ENCODE results near the gene MYOM3.

DNA sequence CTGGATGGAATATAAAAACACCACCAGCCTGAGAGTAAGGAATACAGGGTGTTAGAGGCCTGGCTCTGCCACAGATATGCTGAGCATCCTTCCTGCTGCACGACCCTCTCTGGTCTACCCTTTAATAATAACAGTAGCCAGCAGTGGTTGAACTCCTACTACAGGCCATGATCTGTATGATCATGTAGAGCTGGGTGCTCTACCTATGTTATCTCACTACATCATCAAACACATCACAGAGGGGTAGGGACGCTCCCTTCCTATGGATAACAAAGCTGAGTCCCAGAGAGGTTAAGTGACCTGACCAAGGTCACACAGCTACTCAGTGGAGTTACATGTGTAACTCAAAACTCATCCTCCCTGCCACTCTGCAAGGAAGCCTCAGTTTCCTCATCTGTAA, 13.0 kb upstream of the MYOM3 start:
- TF ChIP-seq POLR2AphosphoS5 (IDR thresholded peaks at IDR 0.05; ENCODE audit: low read depth, low read length) = no peak
- TF ChIP-seq, protein P1, sequence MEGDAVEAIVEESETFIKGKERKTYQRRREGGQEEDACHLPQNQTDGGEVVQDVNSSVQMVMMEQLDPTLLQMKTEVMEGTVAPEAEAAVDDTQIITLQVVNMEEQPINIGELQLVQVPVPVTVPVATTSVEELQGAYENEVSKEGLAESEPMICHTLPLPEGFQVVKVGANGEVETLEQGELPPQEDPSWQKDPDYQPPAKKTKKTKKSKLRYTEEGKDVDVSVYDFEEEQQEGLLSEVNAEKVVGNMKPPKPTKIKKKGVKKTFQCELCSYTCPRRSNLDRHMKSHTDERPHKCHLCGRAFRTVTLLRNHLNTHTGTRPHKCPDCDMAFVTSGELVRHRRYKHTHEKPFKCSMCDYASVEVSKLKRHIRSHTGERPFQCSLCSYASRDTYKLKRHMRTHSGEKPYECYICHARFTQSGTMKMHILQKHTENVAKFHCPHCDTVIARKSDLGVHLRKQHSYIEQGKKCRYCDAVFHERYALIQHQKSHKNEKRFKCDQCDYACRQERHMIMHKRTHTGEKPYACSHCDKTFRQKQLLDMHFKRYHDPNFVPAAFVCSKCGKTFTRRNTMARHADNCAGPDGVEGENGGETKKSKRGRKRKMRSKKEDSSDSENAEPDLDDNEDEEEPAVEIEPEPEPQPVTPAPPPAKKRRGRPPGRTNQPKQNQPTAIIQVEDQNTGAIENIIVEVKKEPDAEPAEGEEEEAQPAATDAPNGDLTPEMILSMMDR (IDR thresholded peaks at IDR 0.05 in 2 of 3, conservative IDR thresholded peaks at IDR 0.05 in 1 of 3; ENCODE audit: borderline replicate concordance in 1 of 3, insufficient read depth in 1 of 3, low read depth in 2 of 3, low read length in 2 of 3) = no peak
- no peak for TF ChIP-seq POLR2A (IDR thresholded peaks at IDR 0.05; ENCODE audit: borderline replicate concordance, extremely low read depth, insufficient read depth, insufficient read length)
- no peak for TF ChIP-seq ATF3 (IDR thresholded peaks at IDR 0.05)
- no peak for TF ChIP-seq JUND (IDR thresholded peaks at IDR 0.05)
- no peak for TF ChIP-seq EZH2 (IDR thresholded peaks at IDR 0.05)
- no peak for TF ChIP-seq RAD21 (IDR thresholded peaks at IDR 0.05; ENCODE audit: low read depth)
- no peak for TF ChIP-seq SP1 (IDR thresholded peaks at IDR 0.05; ENCODE audit: low read depth)
- TF ChIP-seq, protein P2, sequence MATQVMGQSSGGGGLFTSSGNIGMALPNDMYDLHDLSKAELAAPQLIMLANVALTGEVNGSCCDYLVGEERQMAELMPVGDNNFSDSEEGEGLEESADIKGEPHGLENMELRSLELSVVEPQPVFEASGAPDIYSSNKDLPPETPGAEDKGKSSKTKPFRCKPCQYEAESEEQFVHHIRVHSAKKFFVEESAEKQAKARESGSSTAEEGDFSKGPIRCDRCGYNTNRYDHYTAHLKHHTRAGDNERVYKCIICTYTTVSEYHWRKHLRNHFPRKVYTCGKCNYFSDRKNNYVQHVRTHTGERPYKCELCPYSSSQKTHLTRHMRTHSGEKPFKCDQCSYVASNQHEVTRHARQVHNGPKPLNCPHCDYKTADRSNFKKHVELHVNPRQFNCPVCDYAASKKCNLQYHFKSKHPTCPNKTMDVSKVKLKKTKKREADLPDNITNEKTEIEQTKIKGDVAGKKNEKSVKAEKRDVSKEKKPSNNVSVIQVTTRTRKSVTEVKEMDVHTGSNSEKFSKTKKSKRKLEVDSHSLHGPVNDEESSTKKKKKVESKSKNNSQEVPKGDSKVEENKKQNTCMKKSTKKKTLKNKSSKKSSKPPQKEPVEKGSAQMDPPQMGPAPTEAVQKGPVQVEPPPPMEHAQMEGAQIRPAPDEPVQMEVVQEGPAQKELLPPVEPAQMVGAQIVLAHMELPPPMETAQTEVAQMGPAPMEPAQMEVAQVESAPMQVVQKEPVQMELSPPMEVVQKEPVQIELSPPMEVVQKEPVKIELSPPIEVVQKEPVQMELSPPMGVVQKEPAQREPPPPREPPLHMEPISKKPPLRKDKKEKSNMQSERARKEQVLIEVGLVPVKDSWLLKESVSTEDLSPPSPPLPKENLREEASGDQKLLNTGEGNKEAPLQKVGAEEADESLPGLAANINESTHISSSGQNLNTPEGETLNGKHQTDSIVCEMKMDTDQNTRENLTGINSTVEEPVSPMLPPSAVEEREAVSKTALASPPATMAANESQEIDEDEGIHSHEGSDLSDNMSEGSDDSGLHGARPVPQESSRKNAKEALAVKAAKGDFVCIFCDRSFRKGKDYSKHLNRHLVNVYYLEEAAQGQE (IDR thresholded peaks at IDR 0.05; ENCODE audit: low read depth) = no peak
- TF ChIP-seq SIN3A (IDR thresholded peaks at IDR 0.05; ENCODE audit: low read depth) = no peak
- TF ChIP-seq ZNF274 (IDR thresholded peaks at IDR 0.05; ENCODE audit: low read depth, low read length) = no peak
